Mucosa of descending colon (tissue), 3 donors: Measurements from ENCODE around the gene KLB. TPM values are rescaled to one million over a fixed set of nuclear protein-coding genes. Genes with fewer than 3 reads are reported as not detected.
"Not testable (repeated sequence)": the region's sequence is repeated elsewhere in the genome, so short reads cannot be mapped to it uniquely, and the experiment has no call there.

ENCODE experiments used
- ATAC-seq: fragments of 200-7000 bp; cut with Tn5 transposase; one replicate; pipeline ENCODE4 v1.9.1; 2020; ENCODE audit warnings: mild to moderate bottlenecking, moderate library complexity
- DNase-seq, 3 donors: peaks; one replicate each; pipeline ENCODE4 v3.0.0-alpha.2; 2020
- H3K36me3 ChIP-seq: fragments of 200-600 bp; one replicate; pipeline ENCODE4 v1.8.0; 2021; ENCODE audit warnings: low read depth, mild to moderate bottlenecking
- H3K4me1 ChIP-seq: fragments of 200-600 bp; one replicate; pipeline ENCODE4 v1.8.0; 2021; ENCODE audit warnings: low read depth, mild to moderate bottlenecking
- H3K4me3 ChIP-seq: fragments of 200-600 bp; one replicate; pipeline ENCODE4 v1.8.0; 2021; ENCODE audit warnings: mild to moderate bottlenecking
- H3K9me3 ChIP-seq: fragments of 200-600 bp; one replicate; pipeline ENCODE4 v1.8.0; 2021; ENCODE audit warnings: mild to moderate bottlenecking
- intact Hi-C, 2 donors: fragments of 100-400 bp; cut with DNase I in 1 of 2; cut with micrococcal nuclease in 1 of 2; formaldehyde crosslinking; loops; one replicate each; pipeline versions ENCODE4 v1.11.0 to v1.11.1; 2022; cut with DNase I, micrococcal nuclease
- total RNA-seq, 3 donors: library from RNA; stranded (reverse); fragmentation: NEBNext Ultra II Directional in 2 of 3; extraction: Animal tissue kit (Norgen Biotek cat#: 25700) in 2 of 3; gene quantifications; one replicate each; pipeline versions ENCODE4 v1.2.1 to v1.2.4, GENCODE V29; 2021 to 2023
- TF ChIP-seq, protein P1 (sequence below): fragments of 200-600 bp; IDR thresholded peaks from one replicate; pipeline ENCODE4 v1.8.0; 2022; ENCODE audit warnings: antibody characterized with exemption, mild to moderate bottlenecking
- donor health status: DM: no; HTN: no; CAD: no; lungs with moderate emphysema.
- donor health status: DM: no; HTN: no; CAD: no.
- donor health status: DM: no; HTN: yes; CAD: no.

The KLB gene
- total RNA-seq, 3 donors from 2014 or later, result 0.44 to 1.0 (median 0.92) TPM

- intact Hi-C loops, result no loop called here
- no peaks in the 10 kb centered on the region for H3K36me3 ChIP-seq
- no peak overlapping the region for H3K4me3 ChIP-seq
- ATAC-seq (no peak), DNase-seq (no peak)
- H3K9me3 ChIP-seq, result no peaks in the 10 kb centered on the region
- TF ChIP-seq, protein P1, sequence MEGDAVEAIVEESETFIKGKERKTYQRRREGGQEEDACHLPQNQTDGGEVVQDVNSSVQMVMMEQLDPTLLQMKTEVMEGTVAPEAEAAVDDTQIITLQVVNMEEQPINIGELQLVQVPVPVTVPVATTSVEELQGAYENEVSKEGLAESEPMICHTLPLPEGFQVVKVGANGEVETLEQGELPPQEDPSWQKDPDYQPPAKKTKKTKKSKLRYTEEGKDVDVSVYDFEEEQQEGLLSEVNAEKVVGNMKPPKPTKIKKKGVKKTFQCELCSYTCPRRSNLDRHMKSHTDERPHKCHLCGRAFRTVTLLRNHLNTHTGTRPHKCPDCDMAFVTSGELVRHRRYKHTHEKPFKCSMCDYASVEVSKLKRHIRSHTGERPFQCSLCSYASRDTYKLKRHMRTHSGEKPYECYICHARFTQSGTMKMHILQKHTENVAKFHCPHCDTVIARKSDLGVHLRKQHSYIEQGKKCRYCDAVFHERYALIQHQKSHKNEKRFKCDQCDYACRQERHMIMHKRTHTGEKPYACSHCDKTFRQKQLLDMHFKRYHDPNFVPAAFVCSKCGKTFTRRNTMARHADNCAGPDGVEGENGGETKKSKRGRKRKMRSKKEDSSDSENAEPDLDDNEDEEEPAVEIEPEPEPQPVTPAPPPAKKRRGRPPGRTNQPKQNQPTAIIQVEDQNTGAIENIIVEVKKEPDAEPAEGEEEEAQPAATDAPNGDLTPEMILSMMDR, result no peak
- no peaks in the 10 kb centered on the region for H3K4me1 ChIP-seq
These were observed 9.1 kb downstream of the KLB start for GRCh38 chr4:39415678-39416283.

GRCh38 chr4:39422247-39422646, 15.5 kb downstream of the KLB start:
- no peaks in the 10 kb centered on the region for H3K36me3 ChIP-seq
- TF ChIP-seq, protein P1, result no peak
- no peaks in the 10 kb centered on the region for H3K4me1 ChIP-seq
- DNase-seq, result no peak
- H3K4me3 ChIP-seq, result no peak overlapping the region
- no peaks in the 10 kb centered on the region for H3K9me3 ChIP-seq
- ATAC-seq, result no peak
- intact Hi-C loops, result no loop called here

- H3K9me3 ChIP-seq, ATAC-seq, intact Hi-C loops, H3K4me1 ChIP-seq, DNase-seq, H3K4me3 ChIP-seq, H3K36me3 ChIP-seq: not testable (repeated sequence)
These were observed 18.6 kb downstream of the KLB start for GRCh38 chr4:39425297-39425696.

DNA sequence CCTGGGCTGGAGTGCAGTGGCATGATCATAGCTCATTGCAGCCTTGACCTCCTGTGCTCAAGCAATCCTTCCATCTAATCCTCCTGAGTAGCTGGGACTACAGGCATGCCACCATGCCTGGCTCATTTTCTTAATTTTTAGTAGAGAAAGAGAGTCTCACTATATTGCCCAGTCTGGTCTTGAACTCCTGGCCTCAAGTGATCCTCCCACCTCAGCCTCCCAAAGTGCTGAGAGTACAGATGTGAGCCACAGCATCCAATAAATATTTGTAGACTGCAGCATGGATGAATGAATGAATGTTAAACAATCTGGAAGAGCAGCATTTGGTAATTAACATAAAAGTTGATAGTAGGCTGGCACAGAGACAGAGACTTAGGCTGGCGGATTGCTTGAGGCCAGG, 20.0 kb downstream of the KLB start:
- intact Hi-C loops, result no loop called here
- H3K36me3 ChIP-seq, result no peaks in the 10 kb centered on the region
- DNase-seq, result no peak

DNA sequence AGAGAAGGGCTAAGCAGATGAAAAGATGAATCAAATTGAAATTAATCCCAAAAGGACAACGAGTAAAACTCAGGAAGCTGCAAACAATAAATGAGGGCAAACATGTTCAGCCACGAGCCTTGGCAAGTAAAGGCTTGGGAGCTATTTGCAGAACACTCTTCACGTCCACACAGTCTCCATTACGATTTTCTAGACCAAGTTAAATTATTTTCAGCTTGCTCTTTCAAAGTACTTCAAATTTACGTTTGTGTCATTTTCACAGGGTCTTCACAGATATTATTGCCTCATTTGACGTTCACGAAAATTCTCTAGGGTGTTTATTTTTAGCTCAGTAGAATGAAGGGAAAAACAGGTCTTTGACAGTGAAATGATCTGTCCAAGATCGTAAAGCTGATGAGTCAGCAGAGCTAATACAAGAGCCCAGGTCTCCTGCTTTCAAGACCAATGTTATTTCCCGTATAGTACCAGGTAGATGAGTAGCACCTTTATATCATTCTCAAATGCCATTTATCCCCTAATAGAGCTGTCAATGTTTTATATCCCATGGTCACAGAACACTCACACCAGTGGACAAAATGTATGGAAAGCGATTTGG, 20.9 kb downstream of the KLB start:
- Histone ChIP-seq H3K9me3 (no peaks in the 10 kb centered on the region), H3K36me3 (no peaks in the 10 kb centered on the region), H3K4me1 (no peaks in the 10 kb centered on the region), H3K4me3 (no peak overlapping the region)
- no peak for DNase-seq
- intact Hi-C loops, result no loop called here
- TF ChIP-seq, protein P1, result no peak
- no peak for ATAC-seq

More for the DNA sequence above, 20.0 kb downstream of the KLB start:
- H3K9me3 ChIP-seq, result no peaks in the 10 kb centered on the region
- TF ChIP-seq, protein P1, result no peak
- H3K4me3 ChIP-seq, result no peak overlapping the region
- H3K4me1 ChIP-seq, result no peaks in the 10 kb centered on the region
- no peak for ATAC-seq

- TF ChIP-seq, protein P1, result no peak
- DNase-seq (no peak), ATAC-seq (no peak)
- H3K4me1 ChIP-seq, result no peaks in the 10 kb centered on the region
- no peak overlapping the region for H3K4me3 ChIP-seq
- no peaks in the 10 kb centered on the region for H3K9me3 ChIP-seq
- H3K36me3 ChIP-seq, result no peaks in the 10 kb centered on the region
- intact Hi-C loops, result no loop called here
These were observed 23.0 kb downstream of the KLB start for GRCh38 chr4:39429476-39430334.
